ENCODE data around the gene CDCA4.
"Not testable (repeated sequence)": the region's sequence is repeated elsewhere in the genome, so short reads cannot be mapped to it uniquely, and the experiment has no call there.

CDCA4 gene

GRCh38 chr14:105030836-105031396 is 10.0 kb upstream of the CDCA4 start:
- no peak for DNase-seq

- DNase-seq: no peak
Observed at GRCh38 chr14:105030194-105030593, 9.3 kb upstream of the CDCA4 start.

DNA sequence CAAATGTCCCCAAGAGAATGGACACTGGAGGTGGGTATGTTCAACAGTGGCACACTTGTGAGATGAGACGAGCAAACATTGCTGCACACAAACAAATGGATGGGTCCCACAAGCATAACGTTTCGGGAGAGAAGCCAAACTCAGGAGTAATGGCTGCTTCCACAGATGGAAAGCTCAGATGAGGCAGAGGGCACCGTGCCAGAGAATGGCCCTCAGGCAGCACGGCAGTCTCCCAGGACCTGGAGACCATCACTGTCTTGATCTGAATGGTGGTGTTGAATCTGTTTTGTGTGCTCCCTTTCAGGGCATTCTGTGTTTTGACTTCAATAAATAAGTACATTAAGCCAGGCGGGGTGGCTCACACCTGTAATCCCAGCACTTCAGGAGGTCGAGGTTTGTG is 8.5 kb upstream of the CDCA4 start:
- DNase-seq: no peak

DNA sequence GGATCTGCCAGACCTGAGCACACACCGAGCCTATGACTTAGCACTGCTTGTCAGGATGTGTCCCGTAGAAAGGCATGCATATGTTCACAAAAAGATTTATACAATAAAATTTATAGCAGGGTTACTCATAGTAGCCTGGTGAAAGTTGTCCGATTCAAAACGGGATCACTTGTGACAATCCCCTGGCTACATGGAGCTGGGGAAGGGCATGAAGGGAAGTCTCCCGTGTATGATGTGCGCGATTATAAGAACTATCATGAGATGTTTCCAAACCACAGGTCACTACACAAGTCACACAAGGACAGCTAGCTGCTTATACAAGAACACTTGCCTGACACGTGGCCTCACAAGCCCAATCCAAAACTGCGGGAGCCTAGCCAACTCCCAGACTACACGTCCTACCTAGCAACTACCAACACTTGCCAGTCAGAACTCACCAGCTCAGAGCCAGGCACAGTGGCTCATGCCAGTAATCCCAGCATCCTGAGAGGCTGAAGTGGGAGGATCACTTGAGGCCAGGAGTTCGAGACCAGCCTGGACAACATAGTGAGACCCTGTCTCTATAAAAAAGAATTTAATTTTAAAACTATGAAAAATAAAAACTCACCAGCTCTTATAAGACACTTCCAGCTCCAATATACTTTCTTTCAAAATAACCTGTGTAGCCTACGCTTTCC is 7.5 kb upstream of the CDCA4 start:
- DNase-seq: no peak

DNA sequence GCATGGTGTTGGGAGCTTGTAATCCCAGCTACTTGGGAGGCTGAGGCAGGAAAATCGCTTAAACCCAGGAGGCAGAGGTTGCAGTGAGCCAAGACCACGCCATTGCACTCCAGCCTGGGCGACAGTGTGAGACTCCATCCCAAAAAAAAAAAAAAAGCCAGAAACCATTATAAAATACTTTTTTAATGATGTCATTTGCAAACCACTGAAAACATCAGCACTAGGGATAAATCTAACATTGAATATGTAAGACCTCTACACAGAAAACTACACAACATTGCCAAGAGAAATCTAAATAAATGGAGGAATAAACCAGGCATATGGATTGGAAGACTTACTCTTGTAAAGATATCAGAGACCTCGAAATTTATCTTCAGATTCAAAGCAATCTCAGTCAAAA is 6.8 kb upstream of the CDCA4 start:
- DNase-seq: not testable (repeated sequence)

DNA sequence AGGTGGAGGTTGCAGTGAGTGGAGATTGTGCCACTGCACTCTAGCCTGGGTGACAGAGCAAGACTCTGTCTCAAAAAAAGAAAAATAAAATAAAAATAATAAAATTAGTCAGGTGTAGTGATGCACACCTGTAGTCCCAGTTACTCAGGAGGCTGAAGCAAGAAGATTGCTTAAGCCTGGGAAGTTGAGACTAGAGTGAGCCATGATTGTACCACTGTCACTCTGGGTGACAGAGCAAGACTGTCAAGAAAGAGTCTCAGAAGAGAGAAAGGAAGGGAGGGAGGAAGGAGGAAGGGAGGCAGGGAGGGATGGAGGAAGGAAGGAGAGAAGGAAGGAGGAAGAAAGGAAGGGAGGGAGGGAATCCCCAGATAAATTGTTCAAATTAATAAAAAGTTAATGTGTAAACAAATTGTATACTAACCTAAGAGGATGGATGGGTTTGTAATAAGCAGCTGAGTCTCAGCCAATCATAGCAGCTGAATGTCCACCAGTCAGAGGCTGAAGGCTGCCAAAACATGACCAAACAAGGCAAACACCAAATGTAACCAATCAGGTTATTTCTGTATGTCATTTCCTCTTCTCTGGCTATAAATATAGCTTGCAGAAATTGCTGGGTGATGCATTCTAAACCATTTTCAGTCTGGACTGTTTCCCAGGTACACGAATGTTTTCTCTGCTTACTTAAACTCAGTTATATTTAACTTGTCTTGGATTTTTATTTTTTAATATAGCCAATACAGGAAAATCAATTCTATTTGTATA is 6.1 kb upstream of the CDCA4 start:
- DNase-seq: no peak

- peak; percentile 35 for DNase-seq
Observed at GRCh38 chr14:105026033-105026785, 5.3 kb upstream of the CDCA4 start.

DNA sequence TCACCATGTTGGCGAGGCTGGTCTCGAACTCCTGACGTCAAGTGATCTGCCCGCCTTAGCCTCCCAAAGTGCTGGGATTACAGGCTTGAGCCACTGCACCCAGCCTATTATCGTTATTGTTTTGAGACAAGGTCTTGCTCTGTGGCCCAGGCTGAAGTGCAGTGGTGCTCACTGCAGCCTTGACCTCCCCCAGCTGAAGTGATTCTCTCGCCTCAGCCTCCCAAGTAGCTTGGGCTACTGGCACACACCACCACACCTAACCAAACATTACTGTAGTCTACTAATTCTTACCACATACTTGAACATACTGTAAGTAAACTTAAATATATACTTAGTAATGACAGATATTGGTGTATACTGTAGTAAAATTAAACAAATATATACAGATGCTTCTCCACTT is 4.5 kb upstream of the CDCA4 start:
- no peak for DNase-seq

DNA sequence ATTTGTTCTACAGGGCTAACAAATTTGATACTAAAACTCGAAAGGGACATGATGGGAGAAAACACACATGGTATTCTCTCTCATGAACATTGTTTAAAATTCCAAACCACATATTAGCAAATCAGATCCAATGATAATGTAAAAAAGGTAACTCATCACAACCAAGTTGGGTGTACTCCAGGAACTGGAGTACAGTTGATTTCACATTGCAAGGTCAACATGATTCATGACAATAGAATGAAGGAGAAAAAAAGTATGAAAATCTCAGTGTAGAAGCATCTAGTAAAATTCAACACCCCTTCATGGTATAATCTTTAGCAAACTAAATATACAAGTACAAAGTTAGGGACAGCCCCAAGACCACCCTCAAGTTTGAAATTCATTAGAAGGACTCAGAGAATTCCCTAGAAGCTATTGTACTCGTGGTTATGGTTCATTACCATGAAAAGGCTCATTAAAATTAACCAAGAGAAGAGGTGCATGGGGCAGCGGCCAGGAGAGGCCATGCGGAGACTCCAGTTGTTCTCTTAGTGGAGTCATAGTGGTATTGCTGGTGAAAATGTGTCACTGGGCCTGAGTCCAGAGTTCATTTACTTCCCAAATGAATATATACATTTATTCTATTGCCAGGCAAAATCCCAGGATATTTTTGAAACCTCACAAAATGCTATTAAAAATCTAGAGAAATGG is 3.1 kb upstream of the CDCA4 start:
- DNase-seq: no peak

DNA sequence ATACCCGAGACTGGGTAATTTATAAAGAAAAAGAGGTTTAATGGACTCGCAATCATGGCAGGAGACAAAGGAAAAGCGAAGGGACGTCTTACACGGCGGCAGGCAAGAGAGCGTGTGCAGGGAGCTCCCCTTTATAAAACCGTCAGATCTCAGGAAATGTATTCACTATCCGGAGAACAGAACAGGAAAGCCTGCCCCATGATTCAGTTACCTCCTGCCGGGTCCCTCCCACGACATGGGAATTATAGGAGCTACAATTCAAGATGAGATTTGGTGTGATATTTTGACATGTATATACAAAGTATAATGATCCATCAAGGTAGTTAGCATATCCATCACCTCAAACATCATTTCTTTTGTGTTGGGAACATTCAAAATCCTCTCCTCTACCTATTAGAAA is 2.3 kb upstream of the CDCA4 start:
- no peak for DNase-seq

GRCh38 chr14:105022276-105022670 is 1.4 kb upstream of the CDCA4 start:
- no peak for DNase-seq

DNA sequence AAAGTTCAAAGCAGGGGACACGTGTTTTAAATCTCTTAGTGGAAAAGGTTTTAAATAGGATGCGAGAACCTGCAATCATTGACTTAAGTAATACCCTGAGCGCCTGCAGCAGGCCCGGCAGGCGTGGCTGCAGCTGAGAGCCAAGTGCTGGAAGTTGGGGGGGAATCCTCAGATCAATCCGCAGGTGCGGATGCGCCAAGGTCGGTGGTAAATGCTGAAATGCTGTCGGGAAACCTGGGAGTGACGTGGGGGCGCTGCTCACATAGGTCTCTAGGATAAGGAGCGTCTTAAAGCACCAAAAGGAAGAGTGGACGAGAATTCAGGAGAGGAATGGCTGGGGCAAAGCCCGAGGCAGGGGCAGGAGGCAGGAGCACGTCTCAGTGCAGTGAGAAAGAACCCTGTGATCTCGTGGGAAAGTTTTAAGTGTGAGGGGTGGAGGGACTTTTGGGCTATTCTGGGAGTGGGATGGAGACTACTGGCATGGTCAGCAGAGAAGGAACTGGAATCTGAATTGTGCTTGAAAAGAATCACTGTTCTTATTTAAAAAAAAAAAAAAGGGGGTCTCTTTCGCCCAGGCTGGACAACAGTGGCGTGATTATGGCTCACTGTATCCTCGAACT is 883 bp upstream of the CDCA4 start:
- DNase-seq: peak; percentile 55

- DNase-seq: peak; percentile 62
Observed at GRCh38 chr14:105019861-105020814, 745 bp downstream of the CDCA4 start.

DNA sequence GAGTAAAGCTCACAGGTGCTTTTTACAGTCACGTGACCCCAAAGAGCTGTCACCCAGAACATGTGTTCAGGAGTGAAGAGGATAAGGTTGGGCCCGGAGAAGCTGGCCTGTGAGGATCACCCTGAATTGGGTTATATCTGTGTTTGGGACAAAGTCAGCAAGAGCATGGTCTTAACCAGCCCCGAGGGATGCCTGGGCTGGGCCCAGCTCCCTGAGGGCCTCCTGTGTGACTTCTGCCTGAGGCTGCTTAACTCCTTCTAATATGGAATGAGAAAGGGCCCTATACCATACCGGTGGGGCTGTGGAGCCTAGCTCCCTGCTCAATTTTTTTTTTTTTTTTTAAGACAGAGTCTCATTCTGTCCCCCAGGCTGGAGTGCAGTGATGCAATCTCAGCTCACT is 2.5 kb downstream of the CDCA4 start:
- no peak for DNase-seq

DNA sequence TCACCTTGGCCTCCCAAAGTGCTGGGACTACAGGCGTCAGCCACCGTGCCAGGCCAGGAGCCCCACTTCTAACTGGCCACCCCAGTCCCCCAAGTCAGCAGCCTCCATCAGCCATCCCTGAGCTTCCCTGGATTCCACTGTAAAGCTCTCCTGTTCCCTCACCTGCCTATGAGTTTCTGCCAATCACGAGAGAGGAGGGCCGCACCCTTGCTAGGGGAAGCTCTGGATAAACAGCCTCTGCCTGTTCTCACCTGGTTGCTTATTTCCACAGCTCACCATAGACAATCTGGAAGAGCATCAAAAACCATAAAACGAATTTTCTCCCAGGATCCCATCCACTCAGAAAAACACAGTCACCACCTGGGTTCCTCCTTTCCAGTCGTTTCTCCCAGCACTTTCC is 5.0 kb downstream of the CDCA4 start:
- DNase-seq: no peak

- DNase-seq: no peak
Observed at GRCh38 chr14:105015242-105015641, 5.6 kb downstream of the CDCA4 start.

DNA sequence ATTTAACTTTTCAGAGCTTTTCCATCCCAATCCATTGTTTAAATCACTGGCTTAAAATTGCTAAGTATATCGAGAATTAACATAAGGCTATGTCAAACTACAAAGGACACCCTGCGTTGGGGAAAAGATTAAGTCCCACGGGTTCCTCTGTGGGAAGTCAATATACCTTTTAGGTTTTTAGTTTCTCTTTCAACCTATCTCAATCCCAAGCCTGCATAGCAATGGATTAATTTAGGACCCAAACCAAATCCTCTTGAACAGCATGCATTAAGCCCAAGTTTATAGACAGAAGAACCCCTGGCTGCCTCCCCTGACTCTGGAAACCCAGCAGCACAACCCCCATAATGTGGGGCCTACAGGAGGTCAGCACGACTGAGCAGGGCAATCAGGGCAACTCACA is 6.3 kb downstream of the CDCA4 start:
- no peak for DNase-seq

GRCh38 chr14:105014032-105014431 is 6.9 kb downstream of the CDCA4 start:
- no peak for DNase-seq

GRCh38 chr14:105013150-105013785 is 7.6 kb downstream of the CDCA4 start:
- DNase-seq: no peak

GRCh38 chr14:105012171-105012985 is 8.5 kb downstream of the CDCA4 start:
- no peak for DNase-seq
